HCT116 (cell line): ENCODE results near the gene AQP5. TPM values are rescaled to one million over a fixed set of nuclear protein-coding genes. Genes with fewer than 3 reads are reported as not detected.

Experiments
- ATAC-seq: fragments of 200-7000 bp; cut with Tn5 transposase; 2 replicates; pipeline ENCODE4 v1.9.1; 2020; ENCODE audit warnings: mild to moderate bottlenecking, moderate library complexity
- BruUV-seq: library from RNA; stranded (reverse); fragments of 400-500 nt; replicated peaks from 2 replicates; lab custom pipeline; 2021; lab: Mats Ljungman, UMichigan
- CTCF ChIA-PET: fragments of 300-600 bp; sonication (Branson Sonifier 250); formaldehyde crosslinking; loops from one replicate; lab custom pipeline; 2021; ENCODE audit warnings: antibody characterized with exemption; lab: Charles Lee
- POLR2A ChIA-PET: fragments of 300-600, 350-600 bp; sonication (Branson Sonifier 250); formaldehyde crosslinking; loops from one replicate; lab custom pipeline; 2021; ENCODE audit warnings: antibody characterized with exemption; lab: Charles Lee
- RAD21 ChIA-PET, 2 experiments: fragments of 300-600 bp; sonication (Branson Sonifier 250); formaldehyde crosslinking; loops; one replicate each; lab custom pipeline; 2023; ENCODE audit warnings: low total read pairs in 2 of 2; ENCODE audit not compliant: uncharacterized antibody in 2 of 2, unreplicated experiment in 2 of 2, low non-redundant PET in 1 of 2; lab: Charles Lee
- DNase-seq: peaks from one replicate; pipeline ENCODE4 v3.0.0-alpha.2; 2010; ENCODE audit warnings: low read depth, low spot score
- H2AFZ ChIP-seq: fragments of 200-600 bp; shearing (Covaris generic), sonication (generic); 2 replicates; pipeline ENCODE4 v1.6.1; 2017; ENCODE audit warnings: low read depth, mixed run types, mixed read lengths, antibody characterized with exemption, low read length; ENCODE audit not compliant: poor library complexity, severe bottlenecking
- H3K27ac ChIP-seq: 2 replicates; pipeline ENCODE4 v1.5.1; 2012; ENCODE audit warnings: low read depth, low read length
- H3K27me3 ChIP-seq: fragments of 200-600 bp; sonication (generic); 2 replicates; pipeline ENCODE4 v1.6.1; 2016; ENCODE audit warnings: mixed run types, low read length, mixed read lengths; ENCODE audit not compliant: insufficient read depth
- H3K36me3 ChIP-seq, 2 experiments: fragments of 200-500 bp in 1 of 2; fragments of 200-600 bp in 1 of 2; sonication (Bioruptor generic) in 1 of 2; sonication (generic) in 1 of 2; 2 replicates each; pipeline versions ENCODE4 v1.5.1 to v1.6.1; 2014 to 2016; ENCODE audit warnings: low read length in 2 of 2, inconsistent platforms in 1 of 2, mixed read lengths in 1 of 2, mixed run types in 1 of 2; ENCODE audit not compliant: insufficient read depth in 2 of 2, control insufficient read depth in 1 of 2
- H3K4me1 ChIP-seq, 2 experiments: fragments of 200-600 bp in 1 of 2; sonication (generic) in 1 of 2; 2 replicates each; pipeline versions ENCODE4 v1.5.1 to v1.6.1; 2012 to 2017; ENCODE audit warnings: low read length in 2 of 2, inconsistent platforms in 1 of 2, mild to moderate bottlenecking in 1 of 2, mixed read lengths in 1 of 2, mixed run types in 1 of 2, moderate library complexity in 1 of 2; ENCODE audit not compliant: insufficient read depth in 2 of 2, control insufficient read depth in 1 of 2
- H3K4me2 ChIP-seq: fragments of 200-600 bp; sonication (generic); 2 replicates; pipeline ENCODE4 v1.6.1; 2017; ENCODE audit warnings: mixed run types, low read length, mixed read lengths
- H3K4me3 ChIP-seq, 2 experiments: fragments of 200-600 bp in 1 of 2; sonication (generic) in 1 of 2; replicated peaks in 1 of 2; 2 replicates each; pipeline ENCODE4 v1.5.1; 2011 to 2016; ENCODE audit warnings: low read length in 2 of 2, control low read depth in 1 of 2, low read depth in 1 of 2, mild to moderate bottlenecking in 1 of 2, mixed read lengths in 1 of 2, mixed run types in 1 of 2
- H3K79me2 ChIP-seq: fragments of 200-600 bp; sonication (generic); 2 replicates; pipeline ENCODE4 v1.6.1; 2017; ENCODE audit warnings: mild to moderate bottlenecking, mixed run types, low read length, moderate library complexity, mixed read lengths; ENCODE audit not compliant: insufficient read depth
- H3K9ac ChIP-seq: fragments of 200-600 bp; sonication (generic); 2 replicates; pipeline ENCODE4 v1.6.1; 2016; ENCODE audit warnings: low read length, mixed read lengths
- H3K9me2 ChIP-seq: fragments of 200-600 bp; sonication (generic), shearing (Covaris generic); 2 replicates; pipeline ENCODE4 v1.6.1; 2017; ENCODE audit warnings: mixed run types, mild to moderate bottlenecking, moderate library complexity; ENCODE audit not compliant: insufficient read depth
- H3K9me3 ChIP-seq, 2 experiments: fragments of 200-500 bp in 1 of 2; fragments of 200-600 bp in 1 of 2; sonication (Bioruptor generic) in 1 of 2; sonication (generic) in 1 of 2; 2 replicates each; pipeline ENCODE4 v1.6.1; 2014 to 2017; ENCODE audit warnings: low read length in 2 of 2, mixed read lengths in 2 of 2, inconsistent platforms in 1 of 2, low read depth in 1 of 2, mild to moderate bottlenecking in 1 of 2, mixed run types in 1 of 2, moderate library complexity in 1 of 2; ENCODE audit not compliant: control insufficient read depth in 1 of 2, insufficient read depth in 1 of 2
- H4K20me1 ChIP-seq: fragments of 200-600 bp; sonication (generic), shearing (Covaris generic); 2 replicates; pipeline ENCODE4 v1.6.1; 2017; ENCODE audit warnings: mixed run types, mild to moderate bottlenecking, moderate library complexity; ENCODE audit not compliant: insufficient read depth
- ATF3 ChIP-seq: IDR thresholded peaks from 2 replicates; pipeline ENCODE4 v1.6.1; 2012
- EGR1 ChIP-seq: IDR thresholded peaks from 2 replicates; pipeline ENCODE4 v1.6.1; 2012; ENCODE audit warnings: low read depth
- ELF1 ChIP-seq: IDR thresholded peaks from 2 replicates; pipeline ENCODE4 v1.6.1; 2012; ENCODE audit warnings: low read depth, borderline replicate concordance
- EZH2 ChIP-seq: fragments of 200-600 bp; sonication (generic); IDR thresholded peaks from 2 replicates; pipeline ENCODE4 v1.6.1; 2017; ENCODE audit warnings: antibody characterized with exemption, mixed run types
- EZH2phosphoT487 ChIP-seq: fragments of 200-600 bp; IDR thresholded peaks from 2 replicates; pipeline ENCODE4 v1.6.1; 2018; ENCODE audit warnings: antibody characterized with exemption, borderline replicate concordance
- FOSL1 ChIP-seq: IDR thresholded peaks from 2 replicates; pipeline ENCODE4 v1.6.1; 2012; ENCODE audit warnings: low read depth
- MAX ChIP-seq: IDR thresholded peaks from 2 replicates; pipeline ENCODE4 v1.6.1; 2012
- POLR2A ChIP-seq: IDR thresholded peaks from 2 replicates; pipeline ENCODE4 v1.7.0; 2011; ENCODE audit warnings: borderline replicate concordance; ENCODE audit not compliant: insufficient read depth, insufficient read length; ENCODE audit errors: extremely low read depth
- POLR2AphosphoS5 ChIP-seq: IDR thresholded peaks from 2 replicates; pipeline ENCODE4 v1.6.1; 2011; ENCODE audit warnings: mild to moderate bottlenecking, low read depth, low read length, moderate library complexity
- REST ChIP-seq: IDR thresholded peaks from 2 replicates; pipeline ENCODE4 v1.6.1; 2012; ENCODE audit warnings: low read depth
- SIN3A ChIP-seq: IDR thresholded peaks from 2 replicates; pipeline ENCODE4 v1.6.1; 2012; ENCODE audit warnings: low read depth
- SP1 ChIP-seq: IDR thresholded peaks from 2 replicates; pipeline ENCODE4 v1.6.1; 2012; ENCODE audit warnings: low read depth
- SRF ChIP-seq: IDR thresholded peaks from 2 replicates; pipeline ENCODE4 v1.6.1; 2012; ENCODE audit warnings: low read depth
- TCF7L2 ChIP-seq: IDR thresholded peaks from 2 replicates; pipeline ENCODE4 v1.7.0; 2011; ENCODE audit warnings: borderline replicate concordance, inconsistent platforms; ENCODE audit not compliant: insufficient read depth, insufficient read length; ENCODE audit errors: extremely low read depth
- YY1 ChIP-seq: IDR thresholded peaks from 2 replicates; pipeline ENCODE4 v1.6.1; 2011; ENCODE audit warnings: low read length, low read depth, moderate library complexity, mild to moderate bottlenecking; ENCODE audit not compliant: insufficient replicate concordance; ENCODE audit errors: extremely low read depth
- ZBTB33 ChIP-seq: IDR thresholded peaks from 2 replicates; pipeline ENCODE4 v1.6.1; 2011; ENCODE audit warnings: mild to moderate bottlenecking, low read length, moderate library complexity; ENCODE audit not compliant: insufficient replicate concordance; ENCODE audit errors: extremely low read depth
- ZNF274 ChIP-seq: fragments of 200-500 bp; sonication (Bioruptor generic); IDR thresholded peaks from 2 replicates; pipeline ENCODE4 v1.6.1; 2014; ENCODE audit warnings: mild to moderate bottlenecking, low read depth, low read length, inconsistent platforms
- intact Hi-C: fragments of 100-400 bp; cut with micrococcal nuclease; formaldehyde crosslinking; loops from 2 replicates; pipeline ENCODE4 v1.10.0; 2022
- total RNA-seq: library from RNA; stranded (reverse); gene quantifications from one replicate; pipeline ENCODE4 v1.2.1, GENCODE V29; 2021; ENCODE audit not compliant: unreplicated experiment

The AQP5 gene
- total RNA-seq, 1 experiment from 2014 or later: not detected

- no peak overlapping the region for H3K4me2 ChIP-seq
- DNase-seq: no peak
- H3K36me3 ChIP-seq: no peaks in the 10 kb centered on the region
- no peaks in the 10 kb centered on the region for H3K9me2 ChIP-seq
- no peak overlapping the region for H3K9ac ChIP-seq
- no peak overlapping the region for H3K4me3 ChIP-seq
- H4K20me1 ChIP-seq: no peaks in the 10 kb centered on the region
- no peaks in the 10 kb centered on the region for H3K79me2 ChIP-seq
- CTCF ChIA-PET: interaction anchor here (1.0 to 3.0 kb wide), 2 partner anchors 10 to 12 kb away, joined by 4 to 13 read pairs; no protein-coding TSS in a partner anchor
- intact Hi-C loops: no loop called here
- H3K27me3 ChIP-seq: no peaks in the 10 kb centered on the region
- POLR2A ChIA-PET: no interaction called here
- no TSS peak for BruUV-seq
- RAD21 ChIA-PET: no interaction called here
- H2AFZ ChIP-seq: no peak overlapping the region
- H3K4me1 ChIP-seq: peaks cover 13 to 14% of the 10 kb centered on the region in 2 experiments
- no peaks in the 10 kb centered on the region for H3K9me3 ChIP-seq
- no peak overlapping the region for H3K27ac ChIP-seq
- ATAC-seq: no peak
- TF ChIP-seq SIN3A: no peak
- no peak for TF ChIP-seq EZH2phosphoT487
- no peak for TF ChIP-seq EZH2
- TF ChIP-seq REST: no peak
- no peak for TF ChIP-seq YY1
- no peak for TF ChIP-seq POLR2A
- no peak for TF ChIP-seq ZNF274
- no peak for TF ChIP-seq EGR1
- TF ChIP-seq SP1: no peak
- TF ChIP-seq POLR2AphosphoS5: no peak
- no peak for TF ChIP-seq ELF1
- TF ChIP-seq FOSL1: no peak
- no peak for TF ChIP-seq MAX
- no peak for TF ChIP-seq ZBTB33
- no peak for TF ChIP-seq ATF3
- no peak for TF ChIP-seq TCF7L2
- no peak for TF ChIP-seq SRF
Observed at GRCh38 chr12:49954863-49955830, 6.5 kb upstream of the AQP5 start.
